HepG2 (cell line): Measurements from ENCODE around the gene RGL1. TPM values are rescaled to one million over a fixed set of nuclear protein-coding genes. Genes with fewer than 3 reads are reported as not detected.

Source experiments
- ATAC-seq: fragments of 200-7000 bp; cut with Tn5 transposase; 3 replicates; pipeline ENCODE4 v1.9.1; 2020; ENCODE audit warnings: mild to moderate bottlenecking, moderate library complexity
- BruUV-seq: library from RNA; stranded (reverse); fragments of 400-500 nt; replicated peaks from 2 replicates; lab custom pipeline; 2021; lab: Mats Ljungman, UMichigan
- CTCF ChIA-PET: fragments of 300-600 bp; formaldehyde crosslinking; extraction: SDS; loops from one replicate; lab custom pipeline; 2021; ENCODE audit warnings: low total read pairs, inconsistent platforms, low intra/inter-chr PET ratio; lab: Yijun Ruan, JAX
- POLR2A ChIA-PET: fragments of 350-600 bp; sonication (Branson Sonifier 250); formaldehyde crosslinking; loops from one replicate; lab custom pipeline; 2020; ENCODE audit warnings: antibody characterized with exemption, inconsistent platforms; lab: Yijun Ruan, JAX
- DNase-seq: peaks from one replicate; pipeline ENCODE4 v3.0.0-alpha.2; 2015; ENCODE audit warnings: low spot score
- FAIRE-seq: peaks from 3 replicates; lab custom pipeline; 2011; peaks lifted over from hg19 to GRCh38; lab: Jason Lieb, UNC
- H2AFZ ChIP-seq: one replicate; pipeline ENCODE4 v1.6.1; 2011; ENCODE audit warnings: low read length, inconsistent platforms
- H3K27ac ChIP-seq: fragments of 300-600 bp; 3 replicates; pipeline ENCODE4 v1.8.0; 2011; ENCODE audit warnings: mixed run types, mild to moderate bottlenecking, mixed read lengths, low read length, inconsistent platforms; ENCODE audit not compliant: insufficient read depth; ENCODE audit errors: extremely low read length
- H3K27me3 ChIP-seq, 2 experiments: fragments of 200-600 bp in 1 of 2; 2 replicates in 1 of 2; 3 replicates in 1 of 2; pipeline versions ENCODE4 v1.6.0 to v1.8.0; 2011; ENCODE audit warnings: low read length in 2 of 2, mild to moderate bottlenecking in 2 of 2, moderate library complexity in 2 of 2, inconsistent platforms in 1 of 2; ENCODE audit not compliant: insufficient read depth in 2 of 2, control insufficient read depth in 1 of 2
- H3K36me3 ChIP-seq, 2 experiments: fragments of 200-600 bp in 1 of 2; replicated peaks in 1 of 2; 2 replicates in 1 of 2; 3 replicates in 1 of 2; pipeline versions ENCODE4 v1.5.1 to v1.8.0; 2011; ENCODE audit warnings: low read length in 2 of 2, inconsistent platforms in 1 of 2; ENCODE audit not compliant: insufficient read depth in 2 of 2, control insufficient read depth in 1 of 2
- H3K4me1 ChIP-seq: 2 replicates; pipeline ENCODE4 v1.5.1; 2012; ENCODE audit warnings: low read length, inconsistent platforms; ENCODE audit not compliant: insufficient read depth
- H3K4me2 ChIP-seq: 2 replicates; pipeline ENCODE4 v1.6.0; 2011; ENCODE audit warnings: low read depth, low read length, inconsistent platforms
- H3K4me3 ChIP-seq, 3 experiments: fragments of 200-600 bp in 1 of 3; sonication (generic), shearing (Covaris generic) in 1 of 3; replicated peaks in 1 of 3; 2 replicates each; pipeline ENCODE4 v1.5.1; 2011 to 2016; ENCODE audit warnings: low read length in 3 of 3, inconsistent platforms in 2 of 3, low read depth in 2 of 3, mild to moderate bottlenecking in 2 of 3, control low read depth in 1 of 3, mixed read lengths in 1 of 3; ENCODE audit not compliant: insufficient read depth in 1 of 3
- H3K79me2 ChIP-seq: one replicate; pipeline ENCODE4 v1.6.1; 2011; ENCODE audit warnings: low read length, inconsistent platforms; ENCODE audit not compliant: insufficient read depth
- H3K9ac ChIP-seq: 2 replicates; pipeline ENCODE4 v1.6.0; 2011; ENCODE audit warnings: mild to moderate bottlenecking, low read depth, low read length, inconsistent platforms; ENCODE audit not compliant: insufficient read depth
- H3K9me3 ChIP-seq: 2 replicates; pipeline ENCODE4 v1.5.1; 2012; ENCODE audit warnings: mild to moderate bottlenecking, low read length
- H4K20me1 ChIP-seq: 2 replicates; pipeline ENCODE4 v1.6.0; 2011; ENCODE audit warnings: inconsistent platforms, mild to moderate bottlenecking, low read length, moderate library complexity; ENCODE audit not compliant: insufficient read depth
- ARID3A ChIP-seq: IDR thresholded peaks from 2 replicates; pipeline ENCODE4 v1.6.1; 2012; ENCODE audit warnings: low read depth, low read length, improper control_type of control experiment
- CREM ChIP-seq, 2 experiments: sonication (generic) in 1 of 2; formaldehyde crosslinking in 1 of 2; IDR thresholded peaks; 2 replicates each; pipeline versions ENCODE4 v1.4.0 to v1.6.1; 2016 to 2020; ENCODE audit warnings: antibody characterized with exemption in 1 of 2, mild to moderate bottlenecking in 1 of 2, missing genetic modification reagents in 1 of 2
- CSRNP2 ChIP-seq: sonication (generic); formaldehyde crosslinking; conservative IDR thresholded peaks from 2 replicates; pipeline ENCODE4 v1.8.0; 2022; ENCODE audit warnings: low read depth, missing genetic modification reagents
- FOSL1 ChIP-seq: sonication (generic); formaldehyde crosslinking; IDR thresholded peaks from 2 replicates; pipeline ENCODE4 v1.9.0; 2021; ENCODE audit warnings: missing genetic modification reagents, borderline replicate concordance
- FOXK2 ChIP-seq: fragments of 450-650 bp; IDR thresholded peaks from 2 replicates; pipeline ENCODE4 v1.6.1; 2016
- GPBP1L1 ChIP-seq: sonication (generic); formaldehyde crosslinking; IDR thresholded peaks from 2 replicates; pipeline ENCODE4 v1.5.0; 2020; ENCODE audit warnings: mild to moderate bottlenecking, missing genetic modification reagents
- HNRNPH1 ChIP-seq: fragments of 200-400 bp; formaldehyde crosslinking; optimal IDR thresholded peaks from 2 replicates; pipeline ENCODE3; 2017; ENCODE audit warnings: mild to moderate bottlenecking, low read depth, low read length
- MAFF ChIP-seq: IDR thresholded peaks from 2 replicates; pipeline ENCODE4 v1.6.1; 2011; ENCODE audit warnings: low read depth, low read length, improper control_type of control experiment
- NR2F2 ChIP-seq: IDR thresholded peaks from 2 replicates; pipeline ENCODE4 v1.6.1; 2012; ENCODE audit warnings: low read depth, inconsistent platforms, borderline replicate concordance
- NR3C1 ChIP-seq: sonication (generic); formaldehyde crosslinking; IDR thresholded peaks from 2 replicates; pipeline ENCODE4 v1.4.0; 2020; ENCODE audit warnings: missing genetic modification reagents
- PITX1 ChIP-seq: sonication (generic); formaldehyde crosslinking; IDR thresholded peaks from 2 replicates; pipeline ENCODE4 v1.5.1; 2020; ENCODE audit warnings: mild to moderate bottlenecking, missing genetic modification reagents
- PRPF4 ChIP-seq: fragments of 200-400 bp; formaldehyde crosslinking; IDR thresholded peaks from 2 replicates; pipeline ENCODE4 v1.6.1; 2016; ENCODE audit warnings: low read length, low read depth; ENCODE audit not compliant: poor library complexity, severe bottlenecking
- TBX3 ChIP-seq: fragments of 450-650 bp; IDR thresholded peaks from 2 replicates; pipeline ENCODE4 v1.6.1; 2017; ENCODE audit warnings: antibody characterized with exemption, mild to moderate bottlenecking, inconsistent platforms, borderline replicate concordance
- ZNF674 ChIP-seq: sonication (generic); formaldehyde crosslinking; IDR thresholded peaks from 2 replicates; pipeline ENCODE4 v1.5.0; 2020; ENCODE audit warnings: low read depth, mild to moderate bottlenecking, missing genetic modification reagents
- WGBS: methylation state at CpG from one replicate; pipeline ENCODE4 v1.1.6; 2017; ENCODE audit warnings: low lambda C conversion rate; 5-methylcytosine and 5-hydroxymethylcytosine counted together
- in situ Hi-C: cut with HindIII; loops from 2 replicates; pipeline ENCODE4 v1.10.0; 2017; ENCODE audit warnings: low pct_unique_long_range_greater_than_20kb; ENCODE audit not compliant: extremely low pct_ligation_motif_present
- intact Hi-C: fragments of 100-400 bp; cut with micrococcal nuclease; formaldehyde crosslinking; loops from one replicate; pipeline ENCODE4 v1.10.0; 2022; ENCODE audit not compliant: unreplicated experiment
- polyA plus RNA-seq, 8 experiments: library from polyadenylated mRNA; depleted of rRNA in 3 of 8; stranded (reverse) in 7 of 8; unstranded in 1 of 8; fragments of >200 nt; fragmentation: Illumina TruSeq in 4 of 8; extraction: Trizol in 4 of 8; gene quantifications; 2 replicates each; pipeline versions ENCODE4 v1.2.1 to v1.2.3, GENCODE V29; 2011 to 2016; ENCODE audit warnings: low read depth in 4 of 8, missing spikeins in 1 of 8, mixed read lengths in 1 of 8; ENCODE audit not compliant: insufficient read depth in 1 of 8
- total RNA-seq, 5 experiments: library from RNA; depleted of rRNA; stranded (reverse); fragments of >200 nt; fragmentation: Illumina TruSeq; extraction: Trizol; gene quantifications; 2 replicates each; pipeline ENCODE4 v1.2.3, GENCODE V29; 2016; ENCODE audit warnings: low read depth in 1 of 5

RGL1 gene
- total and polyA plus RNA-seq, 2 of the 13 experiments (the other 11 are each of a cell fraction or from before 2014, with no cell fraction given) = 3.5 to 4.7 TPM

- Histone ChIP-seq H3K27me3 (no peaks in the 10 kb centered on the region), H3K9me3 (no peaks in the 10 kb centered on the region), H3K36me3 (no peaks in the 10 kb centered on the region), H3K4me3 (no peak overlapping the region), H4K20me1 (no peaks in the 10 kb centered on the region), H3K4me1 (peaks cover 36% of the 10 kb centered on the region), H3K27ac (no peak overlapping the region), H3K9ac (no peak overlapping the region), H2AFZ (no peak overlapping the region), H3K79me2 (no peaks in the 10 kb centered on the region), H3K4me2 (no peak overlapping the region)
- 97% methylated on average over 2 of the region's 2 CpGs for WGBS
- FAIRE-seq (no peak), DNase-seq (no peak), ATAC-seq (no peak)
- CTCF ChIA-PET = no interaction called here
- no TSS peak for BruUV-seq
- intact Hi-C loops = loop anchor here (5.0 to 10.0 kb wide), 4 partner anchors 38 to 190 kb away; partner anchors contain the start of genes COLGALT2 and RGL1
- in situ Hi-C loops = no loop called here
- POLR2A ChIA-PET = no interaction called here
- TF ChIP-seq HNRNPH1 = no peak
- no peak for TF ChIP-seq MAFF
Measured at GRCh38 chr1:183844806-183845205, 39.9 kb downstream of the RGL1 start.

- no peak overlapping the region for H3K9ac ChIP-seq
- FAIRE-seq (no peak), DNase-seq (no peak), ATAC-seq (no peak)
- peaks cover 36% of the 10 kb centered on the region for H3K4me1 ChIP-seq
- no peak overlapping the region for H3K4me2 ChIP-seq
- intact Hi-C loops (loop anchor here (10.0 kb wide), 2 partner anchors 111 to 189 kb away; partner anchors contain the start of gene COLGALT2), in situ Hi-C loops (no loop called here)
- no TSS peak for BruUV-seq
- no peaks in the 10 kb centered on the region for H4K20me1 ChIP-seq
- ChIA-PET CTCF (no interaction called here), POLR2A (no interaction called here)
- H2AFZ ChIP-seq = no peak overlapping the region
- H3K36me3 ChIP-seq = no peaks in the 10 kb centered on the region
- no peaks in the 10 kb centered on the region for H3K9me3 ChIP-seq
- H3K4me3 ChIP-seq = no peak overlapping the region
- WGBS = 96% methylated on average over 3 of the region's 3 CpGs
- no peaks in the 10 kb centered on the region for H3K79me2 ChIP-seq
- no peaks in the 10 kb centered on the region for H3K27me3 ChIP-seq
- H3K27ac ChIP-seq = no peak overlapping the region
- TF ChIP-seq TBX3 (no peak), NR2F2 (no peak), CSRNP2 (CRISPR knock-in tag) (no peak), FOSL1 (CRISPR knock-in tag) (no peak), FOXK2 (no peak), GPBP1L1 (CRISPR knock-in tag) (no peak), ARID3A (no peak), NR3C1 (CRISPR knock-in tag) (no peak), CREM (IDR thresholded peaks at IDR 0.05) (no peak), CREM (CRISPR knock-in tag; IDR thresholded peaks at IDR 0.05) (no peak), PITX1 (CRISPR knock-in tag) (no peak), PRPF4 (no peak), ZNF674 (CRISPR knock-in tag) (no peak)
Measured at GRCh38 chr1:183845681-183846080, 40.8 kb downstream of the RGL1 start.
